Measurements from ENCODE around the gene CARD9.

- TF ChIP-seq CTCF (conservative IDR thresholded peaks at IDR 0.05; ENCODE audit: low read length) (no peak), EZH2phosphoT487 (IDR thresholded peaks at IDR 0.05; ENCODE audit: borderline replicate concordance, low read depth, low read length) (no peak)
Observed at GRCh38 chr9:136343121-136343883, 30.2 kb downstream of the CARD9 start.

Measured in OCI-LY7 (cell line).